HG02938 (cell line): ENCODE data around the gene ATCAY.

Source experiments
- ATAC-seq: cut with Tn5 transposase; IDR thresholded peaks from one replicate; pipeline ENCODE4 v1.9.1; 2021; ENCODE audit warnings: mild to moderate bottlenecking, moderate library complexity; ENCODE audit not compliant: unreplicated experiment

The ATCAY gene

GRCh38 chr19:3880471-3881271 lies at the start of gene ATCAY:
Gene ATCAY (plus strand): TSS chr19:3880685. CDS start chr19:3885768, 5,083 bp downstream.
- no peak for ATAC-seq

GRCh38 chr19:3831601-3832000 lies 48.9 kb upstream of the ATCAY start:
- no peak for ATAC-seq

- ATAC-seq, result no peak
Observed at GRCh38 chr19:3832001-3832400, 48.5 kb upstream of the ATCAY start.

GRCh38 chr19:3833578-3834348 lies 46.7 kb upstream of the ATCAY start:
- no peak for ATAC-seq

- no peak for ATAC-seq
Observed at GRCh38 chr19:3834349-3835054, 46.0 kb upstream of the ATCAY start.

GRCh38 chr19:3835055-3835435 lies 45.4 kb upstream of the ATCAY start:
- no peak for ATAC-seq

GRCh38 chr19:3836887-3837286 lies 43.6 kb upstream of the ATCAY start:
- ATAC-seq, result no peak

GRCh38 chr19:3837332-3837731 lies 43.2 kb upstream of the ATCAY start:
- no peak for ATAC-seq

- no peak for ATAC-seq
Observed at GRCh38 chr19:3837922-3838321, 42.6 kb upstream of the ATCAY start.

- ATAC-seq, result no peak
Observed at GRCh38 chr19:3838661-3839060, 41.8 kb upstream of the ATCAY start.

GRCh38 chr19:3839941-3840340 lies 40.5 kb upstream of the ATCAY start:
- no peak for ATAC-seq

- ATAC-seq, result no peak
Observed at GRCh38 chr19:3840804-3841203, 39.7 kb upstream of the ATCAY start.

GRCh38 chr19:3842948-3843347 lies 37.5 kb upstream of the ATCAY start:
- no peak for ATAC-seq

- no peak for ATAC-seq
Observed at GRCh38 chr19:3844596-3844995, 35.9 kb upstream of the ATCAY start.

GRCh38 chr19:3849092-3849491 lies 31.4 kb upstream of the ATCAY start:
- no peak for ATAC-seq

- ATAC-seq, result no peak
Observed at GRCh38 chr19:3849787-3850186, 30.7 kb upstream of the ATCAY start.

GRCh38 chr19:3850320-3850972 lies 30.0 kb upstream of the ATCAY start:
- no peak for ATAC-seq

- no peak for ATAC-seq
Observed at GRCh38 chr19:3851254-3852176, 29.0 kb upstream of the ATCAY start.

GRCh38 chr19:3852177-3852511 lies 28.3 kb upstream of the ATCAY start:
- ATAC-seq, result no peak

- ATAC-seq, result no peak
Observed at GRCh38 chr19:3852614-3853254, 27.8 kb upstream of the ATCAY start.
